Lung (tissue), 12 donors: ENCODE measurements around the gene SIK3. TPM values are rescaled to one million over a fixed set of nuclear protein-coding genes. Genes with fewer than 3 reads are reported as not detected.

Source experiments
- ATAC-seq: fragments of 200-7000 bp; cut with Tn5 transposase; one replicate; pipeline ENCODE4 v1.9.1; 2020; ENCODE audit warnings: moderate number of reproducible peaks; ENCODE audit not compliant: insufficient read depth, low FRiP score
- DNase-seq, 3 donors: peaks; one replicate each; pipeline ENCODE4 v3.0.0-alpha.2; 2013 to 2017
- H3K27ac ChIP-seq, 2 donors: one replicate each; pipeline ENCODE4 v1.5.1; 2013; ENCODE audit warnings: mild to moderate bottlenecking in 2 of 2, moderate library complexity in 2 of 2, control low read depth in 1 of 2, inconsistent platforms in 1 of 2, low read depth in 1 of 2, low read length in 1 of 2
- H3K27me3 ChIP-seq, 3 donors: one replicate each; pipeline ENCODE4 v1.5.1; 2013; ENCODE audit warnings: low read length in 2 of 3; ENCODE audit not compliant: control insufficient read depth in 3 of 3, insufficient read depth in 3 of 3
- H3K36me3 ChIP-seq, 4 donors: one replicate each; pipeline ENCODE4 v1.5.1; 2013; ENCODE audit warnings: low read length in 4 of 4, mild to moderate bottlenecking in 1 of 4, moderate library complexity in 1 of 4; ENCODE audit not compliant: control insufficient read depth in 4 of 4, insufficient read depth in 4 of 4
- H3K4me1 ChIP-seq, 5 donors: one replicate each; pipeline ENCODE4 v1.5.1; 2013; ENCODE audit warnings: low read length in 5 of 5, mild to moderate bottlenecking in 2 of 5, moderate library complexity in 1 of 5; ENCODE audit not compliant: control insufficient read depth in 5 of 5, insufficient read depth in 5 of 5
- H3K4me3 ChIP-seq: one replicate; pipeline ENCODE4 v1.5.1; 2013; ENCODE audit warnings: mild to moderate bottlenecking, control low read depth, moderate library complexity
- H3K9ac ChIP-seq, 2 donors: one replicate each; pipeline ENCODE4 v1.5.1; 2013; ENCODE audit warnings: low read length in 2 of 2, control low read depth in 1 of 2; ENCODE audit not compliant: insufficient read depth in 1 of 2
- H3K9me3 ChIP-seq, 4 donors: one replicate each; pipeline ENCODE4 v1.5.1; 2013; ENCODE audit warnings: low read length in 3 of 4, mild to moderate bottlenecking in 1 of 4, moderate library complexity in 1 of 4; ENCODE audit not compliant: control insufficient read depth in 4 of 4, insufficient read depth in 3 of 4
- WGBS, 2 donors: extraction: QIAGEN DNeasy Blood & Tissue Kit; methylation state at CpG; one replicate each; pipeline ENCODE4 v1.1.7; 2013; 5-methylcytosine and 5-hydroxymethylcytosine counted together
- polyA plus RNA-seq, 2 donors: library from polyadenylated mRNA; stranded (reverse); fragments of 200-250 nt; gene quantifications; one replicate each; pipeline ENCODE4 v1.2.1, GENCODE V29; 2013
- total RNA-seq, 2 donors: library from RNA; depleted of rRNA in 1 of 2; stranded (reverse); fragments of >200 nt in 1 of 2; gene quantifications; one replicate each; pipeline ENCODE4 v1.2.1, GENCODE V29; 2014 to 2021
- TF ChIP-seq, protein P1 (sequence below): IDR thresholded peaks from 2 replicates; pipeline ENCODE4 v1.5.1; 2012; ENCODE audit warnings: mild to moderate bottlenecking; ENCODE audit errors: control extremely low read depth, extremely low read depth
- donor health status: control.
- donor health status: control.
- donor health status: Bipolar disorder and iron deficiency.
- donor health status: healthy.
- donor health status: DM: yes; HTN: yes; CAD: no.

The SIK3 gene
- total and polyA plus RNA-seq, 4 donors = 9.0 to 43.4 (median 29.6) TPM

GRCh38 chr11:117016747-117017146 is 81.5 kb downstream of the SIK3 start:
- TF ChIP-seq, protein P1, sequence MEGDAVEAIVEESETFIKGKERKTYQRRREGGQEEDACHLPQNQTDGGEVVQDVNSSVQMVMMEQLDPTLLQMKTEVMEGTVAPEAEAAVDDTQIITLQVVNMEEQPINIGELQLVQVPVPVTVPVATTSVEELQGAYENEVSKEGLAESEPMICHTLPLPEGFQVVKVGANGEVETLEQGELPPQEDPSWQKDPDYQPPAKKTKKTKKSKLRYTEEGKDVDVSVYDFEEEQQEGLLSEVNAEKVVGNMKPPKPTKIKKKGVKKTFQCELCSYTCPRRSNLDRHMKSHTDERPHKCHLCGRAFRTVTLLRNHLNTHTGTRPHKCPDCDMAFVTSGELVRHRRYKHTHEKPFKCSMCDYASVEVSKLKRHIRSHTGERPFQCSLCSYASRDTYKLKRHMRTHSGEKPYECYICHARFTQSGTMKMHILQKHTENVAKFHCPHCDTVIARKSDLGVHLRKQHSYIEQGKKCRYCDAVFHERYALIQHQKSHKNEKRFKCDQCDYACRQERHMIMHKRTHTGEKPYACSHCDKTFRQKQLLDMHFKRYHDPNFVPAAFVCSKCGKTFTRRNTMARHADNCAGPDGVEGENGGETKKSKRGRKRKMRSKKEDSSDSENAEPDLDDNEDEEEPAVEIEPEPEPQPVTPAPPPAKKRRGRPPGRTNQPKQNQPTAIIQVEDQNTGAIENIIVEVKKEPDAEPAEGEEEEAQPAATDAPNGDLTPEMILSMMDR = no peak
- Histone ChIP-seq H3K27ac (no peak overlapping the region), H3K9me3 (no peaks in the 10 kb centered on the region), H3K4me1 (peaks cover 0 to 10% (median 3%) of the 10 kb centered on the region in 5 donors), H3K27me3 (no peaks in the 10 kb centered on the region), H3K9ac (no peak overlapping the region), H3K4me3 (no peak overlapping the region), H3K36me3 (no peaks in the 10 kb centered on the region)
- WGBS, 2 donors = 84 to 95% methylated on average over 4 of the region's 4 CpGs
- ATAC-seq (no peak), DNase-seq (no peak)

DNA sequence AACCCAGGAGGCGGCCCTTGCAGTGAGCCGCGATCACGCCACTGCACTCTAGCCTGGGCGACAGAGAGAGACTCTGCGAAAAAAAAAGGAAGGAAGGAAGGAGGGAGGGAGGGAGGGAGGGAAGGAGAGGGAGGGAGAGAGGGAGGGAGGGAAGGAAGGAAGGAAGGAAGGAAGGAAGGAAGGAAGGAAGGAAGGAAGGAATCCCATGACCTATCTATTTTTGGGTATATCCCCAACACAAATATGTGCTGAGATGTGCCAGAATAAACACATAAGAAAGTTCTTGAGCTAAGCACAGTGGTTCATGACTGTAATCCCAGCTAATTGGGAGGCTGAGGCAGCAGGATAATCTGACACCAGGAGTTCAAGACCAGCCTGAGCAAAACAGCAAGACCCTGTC is 82.0 kb downstream of the SIK3 start:
- Histone ChIP-seq H3K27ac (no peak overlapping the region), H3K27me3 (no peaks in the 10 kb centered on the region), H3K4me3 (no peak overlapping the region), H3K4me1 (peaks cover 0 to 6% (median 3%) of the 10 kb centered on the region in 5 donors), H3K9ac (no peak overlapping the region), H3K9me3 (no peaks in the 10 kb centered on the region), H3K36me3 (no peaks in the 10 kb centered on the region)
- ATAC-seq (no peak), DNase-seq (no peak)
- TF ChIP-seq, protein P1 = no peak
- 98 to 100% methylated on average over 1 to 6 of the region's 6 CpGs for WGBS, 2 donors

DNA sequence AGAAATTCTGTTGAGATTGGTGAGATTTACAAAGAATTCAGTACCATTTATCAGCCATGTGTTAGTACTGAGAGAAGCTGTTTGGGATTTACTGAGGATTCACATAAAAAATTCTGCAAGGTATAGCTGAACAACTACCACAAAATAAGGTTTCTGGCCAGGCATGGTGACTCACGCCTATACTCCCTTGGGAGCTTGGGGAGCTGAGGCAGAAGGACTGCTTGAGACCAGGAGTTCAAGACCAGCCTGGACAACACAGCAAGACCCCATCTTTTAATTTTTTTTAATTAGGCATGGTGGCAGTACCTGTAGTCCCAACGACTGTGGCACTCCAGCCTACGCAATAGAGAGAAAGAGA is 86.7 kb downstream of the SIK3 start:
- H3K27me3 ChIP-seq = no peaks in the 10 kb centered on the region
- peaks cover 0 to 3% (median 0%) of the 10 kb centered on the region in 5 donors for H3K4me1 ChIP-seq
- ATAC-seq (no peak), DNase-seq (no peak)
- no peak overlapping the region for H3K4me3 ChIP-seq
- H3K9ac ChIP-seq = no peak overlapping the region
- WGBS, 2 donors = 95 to 96% methylated on average over 3 of the region's 3 CpGs
- H3K9me3 ChIP-seq = no peaks in the 10 kb centered on the region
- TF ChIP-seq, protein P1 = no peak
- no peaks in the 10 kb centered on the region for H3K36me3 ChIP-seq
- H3K27ac ChIP-seq = no peak overlapping the region
